Sigmoid colon (tissue), 7 donors: ENCODE measurements around the gene JPT2. TPM values are rescaled to one million over a fixed set of nuclear protein-coding genes. Genes with fewer than 3 reads are reported as not detected.

Experiments
- DNase-seq: peaks from one replicate; pipeline ENCODE4 v3.0.0-alpha.2; 2019
- H3K27ac ChIP-seq, 4 donors: fragments of 200-600 bp; sonication (generic); one replicate each; pipeline ENCODE4 v1.5.1; 2016 to 2019; ENCODE audit warnings: mild to moderate bottlenecking in 1 of 4
- H3K27me3 ChIP-seq, 3 donors: fragments of 200-600 bp; sonication (generic); one replicate each; pipeline ENCODE4 v1.5.1; 2019; ENCODE audit warnings: mild to moderate bottlenecking in 1 of 3
- H3K36me3 ChIP-seq, 4 donors: fragments of 200-600 bp; sonication (generic); one replicate each; pipeline ENCODE4 v1.5.1; 2016 to 2019
- H3K4me1 ChIP-seq, 4 donors: fragments of 200-600 bp; sonication (generic); one replicate each; pipeline ENCODE4 v1.5.1; 2017 to 2019
- H3K4me3 ChIP-seq, 4 donors: fragments of 200-600 bp; sonication (generic); one replicate each; pipeline ENCODE4 v1.5.1; 2017 to 2019; ENCODE audit warnings: mild to moderate bottlenecking in 2 of 4, moderate library complexity in 1 of 4
- H3K9me3 ChIP-seq, 4 donors: fragments of 200-600 bp in 3 of 4; sonication (generic) in 3 of 4; one replicate each; pipeline versions ENCODE4 v1.5.1 to v1.6.1; 2013 to 2019
- CTCF ChIP-seq, 4 experiments: fragments of 450-650 bp in 3 of 4; fragments of 200-600 bp in 1 of 4; IDR thresholded peaks; one replicate each; pipeline ENCODE4 v1.5.1; 2016 to 2019; ENCODE audit warnings: antibody characterized with exemption in 4 of 4, mild to moderate bottlenecking in 3 of 4, moderate library complexity in 2 of 4
- EP300 ChIP-seq, 4 donors: sonication (generic); formaldehyde crosslinking; IDR thresholded peaks; one replicate each; pipeline ENCODE4 v1.6.1; 2017; ENCODE audit warnings: antibody characterized with exemption in 4 of 4
- POLR2A ChIP-seq, 2 donors: fragments of 450-650 bp; IDR thresholded peaks; one replicate each; pipeline ENCODE4 v1.6.1; 2016; ENCODE audit warnings: antibody characterized with exemption in 2 of 2, mild to moderate bottlenecking in 2 of 2, moderate library complexity in 2 of 2
- POLR2AphosphoS5 ChIP-seq, 4 donors: sonication (generic); formaldehyde crosslinking; IDR thresholded peaks; one replicate each; pipeline ENCODE4 v1.6.1; 2017; ENCODE audit warnings: antibody characterized with exemption in 4 of 4
- WGBS, 2 donors: extraction: QIAGEN DNeasy Blood & Tissue Kit; methylation state at CpG; one replicate each; pipeline ENCODE4 v1.1.7; 2013; 5-methylcytosine and 5-hydroxymethylcytosine counted together
- intact Hi-C: fragments of 100-400 bp; cut with DNase I; formaldehyde crosslinking; loops from one replicate; pipeline ENCODE4 v1.15.1; 2023
- polyA plus RNA-seq, 3 donors: library from polyadenylated mRNA; stranded (reverse); fragments of 200-250 nt; gene quantifications; one replicate each; pipeline ENCODE4 v1.2.3, GENCODE V29; 2013
- small RNA-seq, 3 donors: library from RNA; depleted of rRNA; stranded (forward); fragments of <200 nt; gene quantifications; one replicate each; pipeline ENCODE3, GENCODE V24; 2016
- total RNA-seq, 4 donors: library from RNA; depleted of rRNA; stranded (reverse); fragments of >200 nt; gene quantifications; one replicate each; pipeline ENCODE4 v1.1.0, GENCODE V29; 2016
- donor health status: healthy with polysubstance abuse.
- donor health status: Bipolar disorder and iron deficiency.
- donor health status: healthy.

JPT2 gene
- total and polyA plus RNA-seq, 7 donors = 12.4 to 53.7 (median 18.1) TPM

DNA sequence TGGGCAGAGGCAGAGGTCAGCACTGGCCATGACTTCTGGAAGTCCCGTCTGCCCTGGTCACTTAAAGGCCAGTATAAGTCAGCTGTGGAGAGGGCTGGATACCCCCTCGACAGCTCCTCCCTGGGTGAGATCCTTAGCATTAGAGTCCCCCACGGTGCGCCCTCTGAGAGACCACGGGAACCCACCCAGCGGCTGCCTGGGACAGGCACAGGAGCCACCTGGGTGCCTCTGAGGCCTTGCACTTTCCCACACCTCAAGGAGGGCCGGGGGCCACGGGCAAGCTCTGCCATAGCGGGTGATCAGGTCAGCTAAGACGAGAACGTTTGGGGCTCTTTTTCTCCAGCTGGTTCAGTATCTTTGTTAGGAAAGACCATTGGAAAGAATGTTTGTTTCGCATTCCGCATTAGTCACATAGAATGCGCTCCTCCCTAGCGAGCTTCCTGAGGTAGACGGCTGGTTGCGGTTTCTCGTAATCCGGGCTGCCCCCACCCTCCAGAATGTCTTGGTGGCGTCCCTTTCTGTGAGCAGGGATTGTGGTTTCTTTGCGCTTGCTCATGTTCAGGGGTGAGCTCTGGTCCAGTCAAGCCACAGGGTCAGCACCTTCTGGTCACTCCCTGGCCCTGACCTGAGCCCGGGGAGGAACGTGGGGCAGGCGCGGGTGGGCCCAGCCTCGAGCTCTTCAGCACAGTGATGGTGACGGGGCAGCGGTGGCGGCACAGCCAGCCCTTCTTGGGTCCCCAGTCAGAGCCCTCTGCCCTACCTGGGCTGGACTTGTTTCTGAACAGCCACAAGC lies 68.0 kb downstream of the JPT2 start:
- WGBS, 2 donors = 95 to 97% methylated on average over 29 of the region's 29 CpGs
- Histone ChIP-seq H3K4me3 (no peak overlapping the region), H3K36me3 (peaks cover 40 to 88% (median 53%) of the 10 kb centered on the region in 4 donors)

GRCh38 chr16:1746693-1747195 lies 68.7 kb downstream of the JPT2 start:
- no peak for DNase-seq
- Histone ChIP-seq H3K4me1 (no peaks in the 10 kb centered on the region), H3K27ac (no peak overlapping the region), H3K4me3 (no peak overlapping the region), H3K27me3 (no peaks in the 10 kb centered on the region), H3K9me3 (no peaks in the 10 kb centered on the region), H3K36me3 (peaks cover 42 to 88% (median 59%) of the 10 kb centered on the region in 4 donors)
- intact Hi-C loops = no loop called here
- TF ChIP-seq POLR2A (IDR thresholded peaks at IDR 0.05) (no peak), EP300 (IDR thresholded peaks at IDR 0.05) (no peak), POLR2AphosphoS5 (IDR thresholded peaks at IDR 0.05) (no peak), CTCF (IDR thresholded peaks at IDR 0.05) (no peak)
- WGBS, 2 donors = 92 to 95% methylated on average over 31 of the region's 31 CpGs

More for the DNA sequence above, 68.0 kb downstream of the JPT2 start:
- H3K9me3 ChIP-seq = no peaks in the 10 kb centered on the region
- H3K27ac ChIP-seq = no peak overlapping the region
- no peaks in the 10 kb centered on the region for H3K27me3 ChIP-seq
- no peaks in the 10 kb centered on the region for H3K4me1 ChIP-seq
- DNase-seq = no peak
- intact Hi-C loops = no loop called here
- TF ChIP-seq CTCF (IDR thresholded peaks at IDR 0.05) = no peak
- no peak for TF ChIP-seq POLR2A (IDR thresholded peaks at IDR 0.05)
- no peak for TF ChIP-seq POLR2AphosphoS5 (IDR thresholded peaks at IDR 0.05)
- TF ChIP-seq EP300 (IDR thresholded peaks at IDR 0.05) = no peak

GRCh38 chr16:1747934-1748333 lies 69.9 kb downstream of the JPT2 start:
- no peak for DNase-seq
- H3K27me3 ChIP-seq = no peaks in the 10 kb centered on the region
- no peaks in the 10 kb centered on the region for H3K9me3 ChIP-seq
- intact Hi-C loops = no loop called here
- H3K36me3 ChIP-seq = peaks cover 52 to 99% (median 67%) of the 10 kb centered on the region in 4 donors
- H3K4me1 ChIP-seq = no peaks in the 10 kb centered on the region
- H3K27ac ChIP-seq = no peak overlapping the region
- no peak overlapping the region for H3K4me3 ChIP-seq
- 91 to 93% methylated on average over 11 of the region's 11 CpGs for WGBS, 2 donors
- no peak for TF ChIP-seq POLR2A (IDR thresholded peaks at IDR 0.05)
- no peak for TF ChIP-seq CTCF (IDR thresholded peaks at IDR 0.05)
- no peak for TF ChIP-seq EP300 (IDR thresholded peaks at IDR 0.05)
- no peak for TF ChIP-seq POLR2AphosphoS5 (IDR thresholded peaks at IDR 0.05)

DNA sequence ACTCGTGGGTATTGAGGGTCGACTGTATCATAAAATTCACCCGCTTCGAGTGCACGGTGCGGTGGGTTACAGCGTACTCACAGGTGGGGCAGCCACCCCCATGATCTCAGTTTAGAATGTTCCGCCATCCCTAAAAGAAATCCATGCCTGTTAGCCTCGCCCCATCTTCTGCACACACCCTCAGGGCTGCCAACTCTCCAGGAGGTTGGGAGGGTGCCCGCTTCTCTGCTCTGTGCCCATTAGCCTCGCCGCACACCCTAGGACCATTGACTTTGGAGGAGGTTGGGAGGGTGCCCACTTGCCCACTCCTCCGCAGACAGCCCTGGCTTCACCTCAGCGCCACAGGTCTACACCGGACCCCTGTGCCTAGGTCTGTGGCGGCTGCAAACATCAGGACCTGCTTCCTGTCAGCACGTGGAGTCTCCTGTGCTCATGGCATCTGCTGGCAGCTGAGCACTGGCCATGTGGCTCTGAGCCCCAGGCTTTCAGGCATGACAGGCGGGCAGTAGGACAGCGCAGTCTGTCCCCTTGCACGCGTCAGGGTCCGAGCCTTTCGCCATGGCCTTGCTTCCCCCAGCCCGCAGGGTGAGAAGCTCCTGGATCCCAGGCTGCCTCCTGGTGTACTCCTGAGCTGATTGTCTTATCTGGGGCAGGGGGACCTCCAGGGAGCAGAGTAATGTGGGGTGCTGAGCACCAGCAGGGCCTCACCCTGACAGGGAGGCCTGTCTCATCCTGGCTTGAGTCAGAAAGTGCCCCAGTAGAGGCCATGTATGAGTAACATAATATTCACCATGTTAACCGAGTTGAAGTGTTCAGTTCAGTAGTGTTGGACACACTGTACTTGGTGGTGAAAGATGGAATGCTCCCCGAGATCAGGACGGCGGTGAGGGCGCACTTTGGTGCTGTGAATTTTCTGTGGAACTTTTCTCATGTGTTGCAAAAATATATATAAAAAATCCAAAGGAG lies 71.4 kb downstream of the JPT2 start:
- Histone ChIP-seq H3K36me3 (peaks cover 43 to 96% (median 59%) of the 10 kb centered on the region in 4 donors), H3K27me3 (no peaks in the 10 kb centered on the region), H3K4me3 (no peak overlapping the region), H3K9me3 (no peaks in the 10 kb centered on the region), H3K27ac (no peak overlapping the region), H3K4me1 (no peaks in the 10 kb centered on the region)
- intact Hi-C loops = no loop called here
- no peak for DNase-seq
- no peak for TF ChIP-seq POLR2AphosphoS5 (IDR thresholded peaks at IDR 0.05)
- TF ChIP-seq POLR2A (IDR thresholded peaks at IDR 0.05) = no peak
- TF ChIP-seq EP300 (IDR thresholded peaks at IDR 0.05) = no peak
- 95 to 96% methylated on average over 29 of the region's 29 CpGs for WGBS, 2 donors

Small RNAs within 50 kb of the gene (small RNA-seq; reads per million reads assigned to genes)
- gene MIR3177 = 0 to 0.24 (median 0.22) reads per million in 3 donors

Other genes starting within 250 kb of the JPT2 start
- not detected for gene PERCC1, start 247.2 kb upstream of the JPT2 start, total RNA-seq
- gene PERCC1, start 247.2 kb upstream of the JPT2 start, polyA plus RNA-seq = under 1 TPM in 1 of 3 donors, not detected in 2; 0.07 TPM
- under 1 TPM in 1 of 4 donors, not detected in 3; 0.55 TPM for gene CCDC154, start 233.7 kb upstream of the JPT2 start, total RNA-seq
- gene CCDC154, start 233.7 kb upstream of the JPT2 start, polyA plus RNA-seq = 1 to 10 TPM in 1 of 3 donors, not detected in 2; 1.4 TPM
- gene CLCN7, start 203.3 kb upstream of the JPT2 start, total RNA-seq = 10 to 100 TPM; 31.0 to 78.7 (median 42.2) TPM
- 10 to 100 TPM in 1 of 3 donors, 1 to 10 TPM in 2; 4.2 to 55.4 (median 5.5) TPM for gene CLCN7, start 203.3 kb upstream of the JPT2 start, polyA plus RNA-seq
- not detected for gene PTX4, start 189.3 kb upstream of the JPT2 start, total RNA-seq
- not detected for gene PTX4, start 189.3 kb upstream of the JPT2 start, polyA plus RNA-seq
- 10 to 100 TPM; 12.5 to 31.3 (median 18.1) TPM for gene TELO2, start 184.9 kb upstream of the JPT2 start, total RNA-seq
- 10 to 100 TPM; 10.4 to 60.3 (median 12.0) TPM for gene TELO2, start 184.9 kb upstream of the JPT2 start, polyA plus RNA-seq
- 10 to 100 TPM; 38.0 to 46.0 (median 42.3) TPM for gene TMEM204, start 144.6 kb upstream of the JPT2 start, total RNA-seq
- 10 to 100 TPM in 2 of 3 donors, 1 to 10 TPM in 1; 2.5 to 16.2 (median 15.7) TPM for gene TMEM204, start 144.6 kb upstream of the JPT2 start, polyA plus RNA-seq
- 10 to 100 TPM in 3 of 4 donors, 1 to 10 TPM in 1; 9.2 to 36.8 (median 16.8) TPM for gene IFT140, start 66.2 kb upstream of the JPT2 start, total RNA-seq
- 10 to 100 TPM in 1 of 3 donors, 1 to 10 TPM in 2; 3.7 to 10.2 (median 4.8) TPM for gene IFT140, start 66.2 kb upstream of the JPT2 start, polyA plus RNA-seq
- 10 to 100 TPM in 1 of 4 donors, 1 to 10 TPM in 3; 6.4 to 24.6 (median 8.0) TPM for gene CRAMP1, start 65.9 kb upstream of the JPT2 start, total RNA-seq
- 10 to 100 TPM in 1 of 3 donors, 1 to 10 TPM in 2; 2.4 to 13.5 (median 2.5) TPM for gene CRAMP1, start 65.9 kb upstream of the JPT2 start, polyA plus RNA-seq
- 10 to 100 TPM; 22.1 to 80.9 (median 30.8) TPM for gene MAPK8IP3, start 27.9 kb downstream of the JPT2 start, total RNA-seq
- 10 to 100 TPM in 1 of 3 donors, 1 to 10 TPM in 2; 3.6 to 79.1 (median 5.5) TPM for gene MAPK8IP3, start 27.9 kb downstream of the JPT2 start, polyA plus RNA-seq
- 100 to 1,000 TPM in 3 of 4 donors, 10 to 100 TPM in 1; 79.8 to 152 (median 128) TPM for gene NME3, start 93.3 kb downstream of the JPT2 start, total RNA-seq
- 10 to 100 TPM; 32.4 to 87.8 (median 41.4) TPM for gene NME3, start 93.3 kb downstream of the JPT2 start, polyA plus RNA-seq
- gene EME2, start 94.5 kb downstream of the JPT2 start, total RNA-seq = 10 to 100 TPM in 1 of 4 donors, 1 to 10 TPM in 3; 4.3 to 10.5 (median 7.2) TPM
- 10 to 100 TPM in 1 of 3 donors, 1 to 10 TPM in 2; 1.8 to 17.1 (median 2.5) TPM for gene EME2, start 94.5 kb downstream of the JPT2 start, polyA plus RNA-seq
- gene MRPS34, start 94.9 kb downstream of the JPT2 start, total RNA-seq = 100 to 1,000 TPM in 1 of 4 donors, 10 to 100 TPM in 3; 61.5 to 104 (median 71.1) TPM
- 100 to 1,000 TPM; 114 to 198 (median 129) TPM for gene MRPS34, start 94.9 kb downstream of the JPT2 start, polyA plus RNA-seq
- gene SPSB3, start 104.3 kb downstream of the JPT2 start, total RNA-seq = 10 to 100 TPM; 61.4 to 98.4 (median 78.9) TPM
- gene SPSB3, start 104.3 kb downstream of the JPT2 start, polyA plus RNA-seq = 10 to 100 TPM; 34.4 to 59.5 (median 40.2) TPM
- gene NUBP2, start 104.7 kb downstream of the JPT2 start, total RNA-seq = 100 to 1,000 TPM in 2 of 4 donors, 10 to 100 TPM in 2; 77.8 to 170 (median 98.1) TPM
- 10 to 100 TPM; 53.5 to 69.1 (median 56.6) TPM for gene NUBP2, start 104.7 kb downstream of the JPT2 start, polyA plus RNA-seq
- gene IGFALS, start 115.4 kb downstream of the JPT2 start, total RNA-seq = 1 to 10 TPM; 1.1 to 2.2 (median 1.5) TPM
- 1 to 10 TPM in 2 of 3 donors, under 1 TPM in 1; 0.46 to 2.0 (median 1.2) TPM for gene IGFALS, start 115.4 kb downstream of the JPT2 start, polyA plus RNA-seq
- 100 to 1,000 TPM in 3 of 4 donors, 10 to 100 TPM in 1; 73.4 to 163 (median 140) TPM for gene HAGH, start 148.5 kb downstream of the JPT2 start, total RNA-seq
- 10 to 100 TPM; 54.1 to 86.9 (median 68.4) TPM for gene HAGH, start 148.5 kb downstream of the JPT2 start, polyA plus RNA-seq
- 10 to 100 TPM; 27.7 to 35.0 (median 29.3) TPM for gene FAHD1, start 148.9 kb downstream of the JPT2 start, total RNA-seq
- 100 to 1,000 TPM in 1 of 3 donors, 10 to 100 TPM in 2; 58.9 to 137 (median 62.5) TPM for gene FAHD1, start 148.9 kb downstream of the JPT2 start, polyA plus RNA-seq
- gene MEIOB, start 193.9 kb downstream of the JPT2 start, total RNA-seq = not detected
- gene MEIOB, start 193.9 kb downstream of the JPT2 start, polyA plus RNA-seq = under 1 TPM in 1 of 3 donors, not detected in 2; 0.10 TPM
- gene HS3ST6, start 240.1 kb downstream of the JPT2 start, total RNA-seq = not detected
- gene HS3ST6, start 240.1 kb downstream of the JPT2 start, polyA plus RNA-seq = 1 to 10 TPM in 1 of 3 donors, under 1 TPM in 1, not detected in 1; 0.09 to 6.0 TPM